GM12878 (cell line): Measurements from ENCODE around the gene TTC1. TPM values are rescaled to one million over a fixed set of nuclear protein-coding genes. Genes with fewer than 3 reads are reported as not detected.
"Not testable (repeated sequence)": the region's sequence is repeated elsewhere in the genome, so short reads cannot be mapped to it uniquely, and the experiment has no call there.

Source experiments
- ATAC-seq: fragments of 200-7000 bp; cut with Tn5 transposase; 3 replicates; pipeline ENCODE4 v1.9.1; 2020; ENCODE audit warnings: mild to moderate bottlenecking, moderate library complexity
- BruUV-seq: library from RNA; stranded (reverse); fragments of 400-500 nt; replicated peaks from 2 replicates; lab custom pipeline; 2021; lab: Mats Ljungman, UMichigan
- CTCF ChIA-PET: fragments of 300-600 bp; sonication (Branson Sonifier 250); formaldehyde crosslinking; extraction: SDS; loops from one replicate; lab custom pipeline; 2021; ENCODE audit warnings: inconsistent platforms; lab: Yijun Ruan, JAX
- POLR2A ChIA-PET: fragments of 350-600 bp; formaldehyde crosslinking; extraction: SDS; loops from one replicate; lab custom pipeline; 2021; ENCODE audit warnings: inconsistent platforms; lab: Charles Lee
- RAD21 ChIA-PET: fragments of 300-600 bp; sonication (Branson Sonifier 250); formaldehyde crosslinking; loops from one replicate; lab custom pipeline; 2023; ENCODE audit warnings: antibody characterized with exemption; ENCODE audit not compliant: unreplicated experiment; lab: Charles Lee
- SMC1A ChIA-PET: fragments of 300-600 bp; sonication (Branson Sonifier 250); formaldehyde crosslinking; loops from one replicate; lab custom pipeline; 2023; ENCODE audit not compliant: unreplicated experiment, uncharacterized antibody; lab: Charles Lee
- DNase-seq: peaks from one replicate; pipeline ENCODE4 v3.0.0-alpha.2; 2011; ENCODE audit warnings: low read depth, low spot score
- FAIRE-seq: peaks from 3 replicates; lab custom pipeline; 2011; peaks lifted over from hg19 to GRCh38; lab: Jason Lieb, UNC
- H2AFZ ChIP-seq: 2 replicates; pipeline ENCODE4 v1.6.0; 2011; ENCODE audit warnings: low read depth, low read length, control low read depth; ENCODE audit not compliant: control insufficient read depth
- H3K27ac ChIP-seq: 2 replicates; pipeline ENCODE4 v1.5.1; 2011; ENCODE audit warnings: control low read depth; ENCODE audit not compliant: control insufficient read depth, insufficient read depth
- H3K27me3 ChIP-seq, 2 experiments: replicated peaks in 1 of 2; 2 replicates each; pipeline versions ENCODE4 v1.6.0 to v1.6.1; 2011; ENCODE audit warnings: low read length in 1 of 2; ENCODE audit not compliant: control insufficient read depth in 2 of 2, insufficient read depth in 2 of 2
- H3K36me3 ChIP-seq, 2 experiments: 2 replicates each; pipeline ENCODE4 v1.5.1; 2011; ENCODE audit warnings: low read length in 1 of 2; ENCODE audit not compliant: control insufficient read depth in 2 of 2, insufficient read depth in 2 of 2
- H3K4me1 ChIP-seq: 2 replicates; pipeline ENCODE4 v1.6.1; 2011; ENCODE audit warnings: mild to moderate bottlenecking, low read length, moderate library complexity, mixed read lengths; ENCODE audit not compliant: control insufficient read depth, insufficient read depth
- H3K4me2 ChIP-seq: 2 replicates; pipeline ENCODE4 v1.6.0; 2011; ENCODE audit warnings: control low read depth; ENCODE audit not compliant: control insufficient read depth, insufficient read depth
- H3K4me3 ChIP-seq: fragments of 200-600 bp; sonication (generic); 2 replicates; pipeline ENCODE4 v1.5.1; 2016
- H3K79me2 ChIP-seq: 2 replicates; pipeline ENCODE4 v1.6.0; 2011; ENCODE audit warnings: low read length; ENCODE audit not compliant: control insufficient read depth, insufficient read depth
- H3K9ac ChIP-seq: 2 replicates; pipeline ENCODE4 v1.8.0; 2011; ENCODE audit warnings: low read length, control low read depth, mixed read lengths; ENCODE audit not compliant: control insufficient read depth, insufficient read depth
- H3K9me3 ChIP-seq: replicated peaks from 3 replicates; pipeline ENCODE4 v1.5.1; 2011; ENCODE audit warnings: mild to moderate bottlenecking, low read length; ENCODE audit not compliant: control insufficient read depth, insufficient read depth
- H4K20me1 ChIP-seq: 2 replicates; pipeline ENCODE4 v1.6.0; 2011; ENCODE audit not compliant: control insufficient read depth, insufficient read depth
- CBX3 ChIP-seq: fragments of 200-600 bp; sonication (generic); IDR thresholded peaks from 2 replicates; pipeline ENCODE4 v1.6.1; 2016; ENCODE audit warnings: low read depth, borderline replicate concordance
- CTCF ChIP-seq, 3 experiments: IDR thresholded peaks in 2 of 3; conservative IDR thresholded peaks in 1 of 3; 2 replicates each; pipeline ENCODE4 v1.5.1; 2011; ENCODE audit warnings: low read depth in 3 of 3, low read length in 3 of 3, mild to moderate bottlenecking in 3 of 3, control low read depth in 2 of 3, moderate library complexity in 2 of 3, inconsistent platforms in 1 of 3, mixed read lengths in 1 of 3; ENCODE audit not compliant: control insufficient read depth in 2 of 3, insufficient read depth in 1 of 3; ENCODE audit errors: extremely low read depth in 1 of 3
- GABPA ChIP-seq: IDR thresholded peaks from 2 replicates; pipeline ENCODE4 v1.6.1; 2014; ENCODE audit warnings: antibody characterized with exemption, low read depth, mild to moderate bottlenecking, inconsistent platforms
- HCFC1 ChIP-seq: fragments of 150-350 bp; IDR thresholded peaks from 2 replicates; pipeline ENCODE4 v1.6.1; 2014; ENCODE audit warnings: low read length
- NFYA ChIP-seq: IDR thresholded peaks from 2 replicates; pipeline ENCODE4 v1.6.1; 2011; ENCODE audit warnings: low read depth, mild to moderate bottlenecking, low read length, improper control_type of control experiment, borderline replicate concordance
- PAX8 ChIP-seq: fragments of 450-650 bp; IDR thresholded peaks from 2 replicates; pipeline ENCODE4 v1.6.1; 2017; ENCODE audit warnings: mild to moderate bottlenecking, moderate library complexity
- PBX3 ChIP-seq: IDR thresholded peaks from 2 replicates; pipeline ENCODE4 v1.6.1; 2011; ENCODE audit warnings: mild to moderate bottlenecking, low read depth, low read length, moderate library complexity; ENCODE audit not compliant: insufficient replicate concordance
- POU2F2 ChIP-seq: IDR thresholded peaks from 3 replicates; pipeline ENCODE4 v1.6.1; 2011; ENCODE audit warnings: low read depth, mild to moderate bottlenecking, low read length, borderline replicate concordance
- RAD21 ChIP-seq: IDR thresholded peaks from 2 replicates; pipeline ENCODE4 v1.6.1; 2011; ENCODE audit warnings: mild to moderate bottlenecking, low read depth, low read length, moderate library complexity; ENCODE audit not compliant: insufficient read depth
- RUNX3 ChIP-seq: IDR thresholded peaks from 2 replicates; pipeline ENCODE4 v1.6.1; 2012; ENCODE audit warnings: low read length, inconsistent platforms
- SMC3 ChIP-seq: IDR thresholded peaks from 2 replicates; pipeline ENCODE4 v1.6.1; 2011; ENCODE audit warnings: low read length, improper control_type of control experiment, borderline replicate concordance
- SREBF1 ChIP-seq: IDR thresholded peaks from 2 replicates; pipeline ENCODE4 v1.6.1; 2012; ENCODE audit warnings: mild to moderate bottlenecking, low read length
- ZSCAN29 ChIP-seq: fragments of 450-650 bp; IDR thresholded peaks from 2 replicates; pipeline ENCODE4 v1.6.1; 2017; ENCODE audit warnings: mild to moderate bottlenecking, moderate library complexity
- WGBS: methylation state at CpG from one replicate; pipeline ENCODE4 v1.1.6; 2016; ENCODE audit warnings: low lambda C conversion rate; ENCODE audit not compliant: insufficient replicate concordance, insufficient coverage; ENCODE audit errors: missing lambda C conversion rate; 5-methylcytosine and 5-hydroxymethylcytosine counted together
- in situ Hi-C: fragments of 300-500 bp; cut with MboI; formaldehyde crosslinking; loops from 9 replicates; pipeline ENCODE4 v1.14.3; 2018; ENCODE audit warnings: mixed read lengths
- intact Hi-C: fragments of 100-400 bp; cut with micrococcal nuclease; formaldehyde crosslinking; loops from one replicate; pipeline ENCODE4 v1.14.2; 2022; ENCODE audit not compliant: unreplicated experiment
- polyA plus RNA-seq, 11 experiments: library from polyadenylated mRNA; depleted of rRNA in 4 of 11; unstranded in 6 of 11; stranded (reverse) in 5 of 11; fragments of >200 nt; fragmentation: Nextera tagmentation in 4 of 11; fragmentation: Illumina TruSeq in 1 of 11; extraction: Ambion mirVana in 4 of 11; extraction: Trizol in 1 of 11; gene quantifications; 1 replicate in 1 of 11; 2 replicates in 10 of 11; pipeline versions ENCODE4 v1.2.1 to v1.2.3, GENCODE V29; 2011 to 2016; ENCODE audit warnings: inconsistent platforms in 2 of 11, missing spikeins in 2 of 11, low read depth in 1 of 11
- total RNA-seq, 4 experiments: library from RNA; depleted of rRNA in 3 of 4; stranded (reverse); fragments of >200 nt in 3 of 4; fragmentation: Illumina TruSeq in 1 of 4; extraction: Trizol in 1 of 4; gene quantifications; 2 replicates each; pipeline versions ENCODE4 v1.2.1 to v1.2.3, GENCODE V29; 2013 to 2021

The TTC1 gene
- total and polyA plus RNA-seq, 10 of the 15 experiments (the other 5 are each of a cell fraction or from before 2014, with no cell fraction given) = 46.6 to 160 (median 92.3) TPM

GRCh38 chr5:159965031-159965837 lies 43.7 kb upstream of the TTC1 start:
- CTCF ChIA-PET = interaction anchor here (1.3 to 2.4 kb wide), 9 partner anchors 9 to 633 kb away, joined by 3 to 10 read pairs (median 5); no protein-coding TSS in a partner anchor
- H3K9me3 ChIP-seq = no peaks in the 10 kb centered on the region
- RAD21 ChIA-PET = interaction anchor here (1.6 kb wide), 1 partner anchor 808 kb away, joined by 4 read pairs; no protein-coding TSS in a partner anchor
- H3K4me2 ChIP-seq = no peak overlapping the region
- 0 out of 4 replicates have a peak, but pooled peaks cover 0 to 4% of the 10 kb centered on the region in 2 experiments for H3K27me3 ChIP-seq
- no peaks in the 10 kb centered on the region for H3K79me2 ChIP-seq
- no peak overlapping the region for H2AFZ ChIP-seq
- no TSS peak for BruUV-seq
- H3K9ac ChIP-seq = no peak overlapping the region
- WGBS = 18% methylated on average over 12 of the region's 12 CpGs
- ATAC-seq (peak; percentile 91), DNase-seq (no peak), FAIRE-seq (no peak)
- TF ChIP-seq POU2F2 (no peak), PAX8 (no peak), PBX3 (no peak), RUNX3 (0 out of 2 replicates have a peak, but pooled peaks have one; percentile 9), SMC3 (peak; percentile 47; the same call in 1 of the 2 replicates), NFYA (no peak), RAD21 (peak; percentile 58), CTCF (IDR thresholded peaks at IDR 0.05 in 2 of 3, conservative IDR thresholded peaks at IDR 0.05 in 1 of 3; ENCODE audit: control insufficient read depth in 2 of 3, extremely low read depth in 1 of 3, insufficient read depth in 1 of 3, low read depth in 3 of 3, low read length in 3 of 3) (peak; percentile 45 to 68 (median 59)), SREBF1 (no peak), CBX3 (no peak), HCFC1 (no peak), GABPA (no peak), ZSCAN29 (no peak)
- no peaks in the 10 kb centered on the region for H4K20me1 ChIP-seq
- POLR2A ChIA-PET = no interaction called here
- no peaks in the 10 kb centered on the region for H3K36me3 ChIP-seq
- no peak overlapping the region for H3K27ac ChIP-seq
- SMC1A ChIA-PET = interaction anchor here (0.9 to 1.8 kb wide), 9 partner anchors 11 to 648 kb away, joined by 3 to 6 read pairs (median 3); no protein-coding TSS in a partner anchor
- intact Hi-C loops = loop anchor here (1.0 to 5.0 kb wide), 3 partner anchors 521 to 808 kb away; no protein-coding TSS in a partner anchor
- H3K4me3 ChIP-seq = no peak overlapping the region
- in situ Hi-C loops = no loop called here
- no peaks in the 10 kb centered on the region for H3K4me1 ChIP-seq

- SMC1A ChIA-PET, H2AFZ ChIP-seq, H3K9me3 ChIP-seq, H3K4me1 ChIP-seq, DNase-seq, POLR2A ChIA-PET, H3K27ac ChIP-seq, H3K27me3 ChIP-seq, H3K4me3 ChIP-seq, BruUV-seq, H3K36me3 ChIP-seq, FAIRE-seq, in situ Hi-C loops, H3K79me2 ChIP-seq, H3K4me2 ChIP-seq, H4K20me1 ChIP-seq, ATAC-seq, H3K9ac ChIP-seq: not testable (repeated sequence)
- 23% methylated on average over 4 of the region's 4 CpGs for WGBS
- intact Hi-C loops = loop anchor here (1.0 to 5.0 kb wide), 3 partner anchors 521 to 808 kb away; no protein-coding TSS in a partner anchor
- CTCF ChIA-PET = interaction anchor here (2.4 kb wide), 2 partner anchors 13 to 633 kb away, joined by 7 to 10 read pairs; no protein-coding TSS in a partner anchor
- RAD21 ChIA-PET = interaction anchor here (1.6 kb wide), 1 partner anchor 809 kb away, joined by 4 read pairs; no protein-coding TSS in a partner anchor
These were observed 43.2 kb upstream of the TTC1 start for GRCh38 chr5:159965838-159966128.
